ENCODE data around the gene EXOC6B. TPM values are rescaled to one million over a fixed set of nuclear protein-coding genes. Genes with fewer than 3 reads are reported as not detected.

The EXOC6B gene
- total RNA-seq, 2 donors from 2014 or later: 21.3 to 28.8 TPM

- no peak for DNase-seq
- Histone ChIP-seq H3K9me3 (no peaks in the 10 kb centered on the region), H3K4me3 (no peak overlapping the region), H3K36me3 (no peaks in the 10 kb centered on the region), H3K27ac (no peak overlapping the region), H3K4me1 (no peaks in the 10 kb centered on the region), H3K27me3 (no peaks in the 10 kb centered on the region), H3K9ac (ENCODE audit: low read depth in 2 of 2, low read length in 2 of 2) (no peak overlapping the region)
- intact Hi-C loops (cut with DNase I): loop anchor here (5.0 kb wide), 1 partner anchor 590 kb away; no protein-coding TSS in a partner anchor
- TF ChIP-seq CTCF (IDR thresholded peaks at IDR 0.05): no peak
Observed at GRCh38 chr2:72136933-72137497, 688.8 kb downstream of the EXOC6B start.

- no peak overlapping the region for H3K4me3 ChIP-seq
- TF ChIP-seq CTCF (IDR thresholded peaks at IDR 0.05): no peak
- H3K27ac ChIP-seq: no peak overlapping the region
- no peaks in the 10 kb centered on the region for H3K4me1 ChIP-seq
- intact Hi-C loops (cut with DNase I): loop anchor here (5.0 kb wide), 1 partner anchor 589 kb away; no protein-coding TSS in a partner anchor
- no peaks in the 10 kb centered on the region for H3K9me3 ChIP-seq
- H3K9ac ChIP-seq (ENCODE audit: low read depth in 2 of 2, low read length in 2 of 2): no peak overlapping the region
- H3K36me3 ChIP-seq: no peaks in the 10 kb centered on the region
- no peaks in the 10 kb centered on the region for H3K27me3 ChIP-seq
- no peak for DNase-seq
Observed at GRCh38 chr2:72136331-72136730, 689.5 kb downstream of the EXOC6B start.

- Histone ChIP-seq H3K9ac (ENCODE audit: low read depth in 2 of 2, low read length in 2 of 2) (no peak overlapping the region), H3K27ac (no peak overlapping the region), H3K27me3 (no peaks in the 10 kb centered on the region), H3K4me3 (no peak overlapping the region), H3K36me3 (no peaks in the 10 kb centered on the region), H3K4me1 (no peaks in the 10 kb centered on the region), H3K9me3 (no peaks in the 10 kb centered on the region)
- no peak for DNase-seq
- TF ChIP-seq CTCF (IDR thresholded peaks at IDR 0.05): no peak
- intact Hi-C loops (cut with DNase I): loop anchor here (5.0 kb wide), 1 partner anchor 589 kb away; no protein-coding TSS in a partner anchor
Observed at GRCh38 chr2:72135921-72136320, 689.9 kb downstream of the EXOC6B start.

GRCh38 chr2:72134997-72135800 is 690.6 kb downstream of the EXOC6B start:
- H3K36me3 ChIP-seq: no peaks in the 10 kb centered on the region
- no peaks in the 10 kb centered on the region for H3K27me3 ChIP-seq
- H3K27ac ChIP-seq: no peak overlapping the region
- no peak overlapping the region for H3K9ac ChIP-seq (ENCODE audit: low read depth in 2 of 2, low read length in 2 of 2)
- no peaks in the 10 kb centered on the region for H3K4me1 ChIP-seq
- no peak for DNase-seq
- intact Hi-C loops (cut with DNase I): loop anchor here (5.0 kb wide), 1 partner anchor 588 kb away; no protein-coding TSS in a partner anchor
- H3K9me3 ChIP-seq: no peaks in the 10 kb centered on the region
- no peak overlapping the region for H3K4me3 ChIP-seq
- no peak for TF ChIP-seq CTCF (IDR thresholded peaks at IDR 0.05)

- DNase-seq: no peak
- Histone ChIP-seq H3K4me1 (no peaks in the 10 kb centered on the region), H3K4me3 (no peak overlapping the region), H3K27me3 (no peaks in the 10 kb centered on the region), H3K9ac (ENCODE audit: low read depth in 2 of 2, low read length in 2 of 2) (no peak overlapping the region), H3K9me3 (no peaks in the 10 kb centered on the region), H3K36me3 (no peaks in the 10 kb centered on the region), H3K27ac (no peak overlapping the region)
- intact Hi-C loops (cut with DNase I): no loop called here
- TF ChIP-seq CTCF (IDR thresholded peaks at IDR 0.05): no peak
Observed at GRCh38 chr2:72134408-72134996, 691.3 kb downstream of the EXOC6B start.
